HG02763 (cell line): ENCODE measurements around the gene VPREB1.
"Not testable (repeated sequence)": the region's sequence is repeated elsewhere in the genome, so short reads cannot be mapped to it uniquely, and the experiment has no call there.

Experiments
- ATAC-seq: cut with Tn5 transposase; IDR thresholded peaks from one replicate; pipeline ENCODE4 v1.9.1; 2021; ENCODE audit warnings: mild to moderate bottlenecking, moderate library complexity; ENCODE audit not compliant: unreplicated experiment

Gene VPREB1

GRCh38 chr22:22213231-22213630 lies 31.4 kb upstream of the VPREB1 start:
- no peak for ATAC-seq

- no peak for ATAC-seq
These were observed 29.7 kb upstream of the VPREB1 start for GRCh38 chr22:22214819-22215329.

GRCh38 chr22:22215659-22216449 lies 28.7 kb upstream of the VPREB1 start:
- ATAC-seq: no peak

GRCh38 chr22:22216450-22216959 lies 28.1 kb upstream of the VPREB1 start:
- no peak for ATAC-seq

- no peak for ATAC-seq
These were observed 26.3 kb upstream of the VPREB1 start for GRCh38 chr22:22218302-22218701.

GRCh38 chr22:22219140-22219996 lies 25.2 kb upstream of the VPREB1 start:
- ATAC-seq: no peak

- ATAC-seq: not testable (repeated sequence)
These were observed 23.5 kb upstream of the VPREB1 start for GRCh38 chr22:22221043-22221442.

- ATAC-seq: no peak
These were observed 18.0 kb upstream of the VPREB1 start for GRCh38 chr22:22226448-22227187.

GRCh38 chr22:22228421-22228820 lies 16.2 kb upstream of the VPREB1 start:
- no peak for ATAC-seq

- no peak for ATAC-seq
These were observed 15.7 kb upstream of the VPREB1 start for GRCh38 chr22:22228921-22229320.

GRCh38 chr22:22229683-22230420 lies 14.7 kb upstream of the VPREB1 start:
- ATAC-seq: no peak

GRCh38 chr22:22230438-22230837 lies 14.1 kb upstream of the VPREB1 start:
- ATAC-seq: no peak

GRCh38 chr22:22233081-22233480 lies 11.5 kb upstream of the VPREB1 start:
- ATAC-seq: no peak

GRCh38 chr22:22235558-22235957 lies 9.0 kb upstream of the VPREB1 start:
- ATAC-seq: no peak

- no peak for ATAC-seq
These were observed 7.1 kb upstream of the VPREB1 start for GRCh38 chr22:22237521-22237920.

- no peak for ATAC-seq
These were observed 5.2 kb upstream of the VPREB1 start for GRCh38 chr22:22239311-22239939.

- no peak for ATAC-seq
These were observed 3.1 kb upstream of the VPREB1 start for GRCh38 chr22:22241554-22241898.

GRCh38 chr22:22242488-22242887 lies 2.1 kb upstream of the VPREB1 start:
- ATAC-seq: no peak

GRCh38 chr22:22243033-22243680 lies 1.4 kb upstream of the VPREB1 start:
- no peak for ATAC-seq
